Transverse colon (tissue), 4 donors: Measurements from ENCODE around the gene AHCYL1. TPM values are rescaled to one million over a fixed set of nuclear protein-coding genes. Genes with fewer than 3 reads are reported as not detected.

Experiments used
- DNase-seq: peaks from one replicate; pipeline ENCODE4 v3.0.0-alpha.2; 2019
- H3K27ac ChIP-seq, 4 donors: fragments of 200-600 bp; sonication (generic); 2 replicates each; pipeline ENCODE4 v1.5.1; 2016 to 2018; ENCODE audit warnings: inconsistent platforms in 4 of 4
- H3K27me3 ChIP-seq: fragments of 200-600 bp; sonication (generic); 2 replicates; pipeline ENCODE4 v1.5.1; 2017; ENCODE audit warnings: inconsistent platforms
- H3K36me3 ChIP-seq, 4 donors: fragments of 200-600 bp; sonication (generic); 2 replicates each; pipeline ENCODE4 v1.5.1; 2017 to 2019; ENCODE audit warnings: inconsistent platforms in 4 of 4
- H3K4me1 ChIP-seq, 4 donors: fragments of 200-600 bp; sonication (generic); 2 replicates each; pipeline ENCODE4 v1.5.1; 2017 to 2020; ENCODE audit warnings: inconsistent platforms in 4 of 4
- H3K4me3 ChIP-seq, 4 donors: fragments of 200-600 bp; sonication (generic); 1 replicate in 1 of 4; 2 replicates in 3 of 4; pipeline versions ENCODE4 v1.5.1 to v1.6.1; 2017 to 2019; ENCODE audit warnings: inconsistent platforms in 4 of 4
- H3K9me3 ChIP-seq, 2 donors: fragments of 200-600 bp; sonication (generic); 2 replicates each; pipeline ENCODE4 v1.5.1; 2017 to 2019; ENCODE audit warnings: inconsistent platforms in 2 of 2
- EP300 ChIP-seq: sonication (generic); formaldehyde crosslinking; IDR thresholded peaks from one replicate; pipeline ENCODE4 v1.6.1; 2017; ENCODE audit warnings: antibody characterized with exemption, low read depth
- POLR2A ChIP-seq: fragments of 450-650 bp; IDR thresholded peaks from one replicate; pipeline ENCODE4 v1.6.1; 2016; ENCODE audit warnings: antibody characterized with exemption, mild to moderate bottlenecking, moderate library complexity
- POLR2AphosphoS5 ChIP-seq, 3 donors: sonication (generic); formaldehyde crosslinking; IDR thresholded peaks; one replicate each; pipeline ENCODE4 v1.6.1; 2016; ENCODE audit warnings: antibody characterized with exemption in 3 of 3
- WGBS, 2 donors: methylation state at CpG; one replicate each; pipeline ENCODE4 v1.1.5; 2018; ENCODE audit warnings: low coverage in 1 of 2; 5-methylcytosine and 5-hydroxymethylcytosine counted together
- in situ Hi-C, 4 donors: fragments of 200-750 bp; cut with MboI; loops; one replicate each; pipeline versions ENCODE4 v1.15.0 to v1.15.1; 2017; ENCODE audit warnings: low sequenced_read_pairs in 3 of 4, low pct_ligation_motif_present in 1 of 4, low pct_unique_long_range_greater_than_20kb in 1 of 4
- intact Hi-C: fragments of 100-400 bp; cut with DNase I; formaldehyde crosslinking; loops from one replicate; pipeline ENCODE4 v1.15.1; 2023; ENCODE audit warnings: low total_unique reads
- total RNA-seq, 4 donors: library from RNA; depleted of rRNA; stranded (reverse); fragments of >200 nt; gene quantifications; one replicate each; pipeline ENCODE4 v1.1.0, GENCODE V29; 2016
- TF ChIP-seq, protein P1 (sequence below), 5 experiments: fragments of 200-600 bp in 3 of 5; fragments of 450-650 bp in 2 of 5; sonication (generic) in 3 of 5; IDR thresholded peaks; 1 replicate in 2 of 5; 2 replicates in 3 of 5; pipeline ENCODE4 v1.5.1; 2016 to 2017; ENCODE audit warnings: antibody characterized with exemption in 5 of 5, inconsistent platforms in 3 of 5, mild to moderate bottlenecking in 2 of 5, moderate library complexity in 1 of 5

The AHCYL1 gene
- total RNA-seq, 4 donors from 2014 or later: 31.8 to 71.5 (median 51.3) TPM

DNA sequence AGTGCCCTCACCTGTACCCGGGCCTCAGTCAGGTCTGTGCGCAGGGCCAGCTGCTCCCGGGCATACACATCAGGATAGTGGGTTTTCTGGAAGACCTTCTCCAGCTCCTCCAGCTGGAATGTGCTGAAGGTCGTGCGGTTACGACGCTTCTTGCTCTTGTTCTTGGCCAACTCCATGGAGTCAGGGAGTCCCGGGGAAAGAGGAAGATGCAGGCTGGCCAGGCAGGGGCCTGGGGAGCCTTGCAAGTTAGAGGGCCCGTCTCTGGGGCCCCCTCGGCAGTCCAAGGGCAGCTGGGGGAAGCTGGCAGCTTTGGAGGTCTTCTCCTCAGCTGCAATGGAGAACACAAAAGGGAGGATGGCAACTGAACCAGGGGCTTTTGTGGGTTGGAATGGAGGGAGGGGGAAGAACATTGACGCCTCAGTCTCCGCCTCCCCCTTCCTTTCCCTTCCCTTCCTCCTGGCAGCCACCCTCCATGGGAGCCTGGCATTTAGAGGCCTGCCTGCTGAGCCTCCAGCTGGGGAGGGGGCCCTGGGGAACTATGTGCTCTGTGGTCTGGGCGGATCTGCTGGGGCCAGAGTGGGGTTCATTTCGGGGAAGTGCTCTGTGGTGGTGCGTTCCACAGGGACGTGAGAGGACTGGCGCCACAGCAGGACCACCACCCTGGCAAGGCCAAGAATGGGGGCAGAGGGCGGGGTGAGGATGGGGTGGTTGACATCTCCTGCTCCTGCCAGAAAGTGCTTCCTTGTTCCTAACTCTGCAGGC is 80.2 kb downstream of the AHCYL1 start:
- intact Hi-C loops: no loop called here
- H3K9me3 ChIP-seq: no peaks in the 10 kb centered on the region
- no peak overlapping the region for H3K27ac ChIP-seq
- TF ChIP-seq, protein P1, sequence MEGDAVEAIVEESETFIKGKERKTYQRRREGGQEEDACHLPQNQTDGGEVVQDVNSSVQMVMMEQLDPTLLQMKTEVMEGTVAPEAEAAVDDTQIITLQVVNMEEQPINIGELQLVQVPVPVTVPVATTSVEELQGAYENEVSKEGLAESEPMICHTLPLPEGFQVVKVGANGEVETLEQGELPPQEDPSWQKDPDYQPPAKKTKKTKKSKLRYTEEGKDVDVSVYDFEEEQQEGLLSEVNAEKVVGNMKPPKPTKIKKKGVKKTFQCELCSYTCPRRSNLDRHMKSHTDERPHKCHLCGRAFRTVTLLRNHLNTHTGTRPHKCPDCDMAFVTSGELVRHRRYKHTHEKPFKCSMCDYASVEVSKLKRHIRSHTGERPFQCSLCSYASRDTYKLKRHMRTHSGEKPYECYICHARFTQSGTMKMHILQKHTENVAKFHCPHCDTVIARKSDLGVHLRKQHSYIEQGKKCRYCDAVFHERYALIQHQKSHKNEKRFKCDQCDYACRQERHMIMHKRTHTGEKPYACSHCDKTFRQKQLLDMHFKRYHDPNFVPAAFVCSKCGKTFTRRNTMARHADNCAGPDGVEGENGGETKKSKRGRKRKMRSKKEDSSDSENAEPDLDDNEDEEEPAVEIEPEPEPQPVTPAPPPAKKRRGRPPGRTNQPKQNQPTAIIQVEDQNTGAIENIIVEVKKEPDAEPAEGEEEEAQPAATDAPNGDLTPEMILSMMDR (IDR thresholded peaks at IDR 0.05): no peak
- TF ChIP-seq EP300: no peak
- TF ChIP-seq POLR2A: no peak
- H3K36me3 ChIP-seq: no peaks in the 10 kb centered on the region
- peaks cover 11 to 24% (median 14%) of the 10 kb centered on the region in 4 donors for H3K4me1 ChIP-seq
- DNase-seq: no peak
- no peak overlapping the region for H3K4me3 ChIP-seq
- WGBS, 2 donors: 86% methylated on average over 17 of the region's 18 CpGs; no CpG with 5 or more reads in 1 of the 2 donors
- in situ Hi-C loops: no loop called here
- H3K27me3 ChIP-seq: peaks cover 41% of the 10 kb centered on the region

- H3K4me3 ChIP-seq: no peak overlapping the region
- H3K4me1 ChIP-seq: peaks cover 17 to 33% (median 21%) of the 10 kb centered on the region in 4 donors
- H3K27ac ChIP-seq: no peak overlapping the region
- WGBS, 2 donors: 91% methylated on average over 5 of the region's 5 CpGs; no CpG with 5 or more reads in 1 of the 2 donors
- no peak for TF ChIP-seq POLR2A
- no peak for TF ChIP-seq POLR2AphosphoS5 (IDR thresholded peaks at IDR 0.05)
- no peak for TF ChIP-seq EP300
- TF ChIP-seq, protein P1 (IDR thresholded peaks at IDR 0.05): no peak
- no peaks in the 10 kb centered on the region for H3K9me3 ChIP-seq
- in situ Hi-C loops (no loop called here), intact Hi-C loops (no loop called here)
- peaks cover 52% of the 10 kb centered on the region for H3K27me3 ChIP-seq
- no peaks in the 10 kb centered on the region for H3K36me3 ChIP-seq
- no peak for DNase-seq
Observed at GRCh38 chr1:110065841-110066240, 81.3 kb downstream of the AHCYL1 start.

GRCh38 chr1:110067479-110067892 is 82.9 kb downstream of the AHCYL1 start:
- peaks cover 17 to 34% (median 22%) of the 10 kb centered on the region in 4 donors for H3K4me1 ChIP-seq
- peaks cover 68% of the 10 kb centered on the region for H3K27me3 ChIP-seq
- no peak overlapping the region for H3K27ac ChIP-seq
- intact Hi-C loops (no loop called here), in situ Hi-C loops (no loop called here)
- DNase-seq: no peak
- H3K4me3 ChIP-seq: peak overlapping the region in 1 of 4 donors; percentile 6
- no peaks in the 10 kb centered on the region for H3K36me3 ChIP-seq
- 56% methylated on average over 13 of the region's 23 CpGs; no CpG with 5 or more reads in 1 of the 2 donors for WGBS, 2 donors
- no peaks in the 10 kb centered on the region for H3K9me3 ChIP-seq
- TF ChIP-seq POLR2AphosphoS5 (IDR thresholded peaks at IDR 0.05): no peak
- TF ChIP-seq, protein P1 (IDR thresholded peaks at IDR 0.05): no peak
- no peak for TF ChIP-seq POLR2A
- no peak for TF ChIP-seq EP300

DNA sequence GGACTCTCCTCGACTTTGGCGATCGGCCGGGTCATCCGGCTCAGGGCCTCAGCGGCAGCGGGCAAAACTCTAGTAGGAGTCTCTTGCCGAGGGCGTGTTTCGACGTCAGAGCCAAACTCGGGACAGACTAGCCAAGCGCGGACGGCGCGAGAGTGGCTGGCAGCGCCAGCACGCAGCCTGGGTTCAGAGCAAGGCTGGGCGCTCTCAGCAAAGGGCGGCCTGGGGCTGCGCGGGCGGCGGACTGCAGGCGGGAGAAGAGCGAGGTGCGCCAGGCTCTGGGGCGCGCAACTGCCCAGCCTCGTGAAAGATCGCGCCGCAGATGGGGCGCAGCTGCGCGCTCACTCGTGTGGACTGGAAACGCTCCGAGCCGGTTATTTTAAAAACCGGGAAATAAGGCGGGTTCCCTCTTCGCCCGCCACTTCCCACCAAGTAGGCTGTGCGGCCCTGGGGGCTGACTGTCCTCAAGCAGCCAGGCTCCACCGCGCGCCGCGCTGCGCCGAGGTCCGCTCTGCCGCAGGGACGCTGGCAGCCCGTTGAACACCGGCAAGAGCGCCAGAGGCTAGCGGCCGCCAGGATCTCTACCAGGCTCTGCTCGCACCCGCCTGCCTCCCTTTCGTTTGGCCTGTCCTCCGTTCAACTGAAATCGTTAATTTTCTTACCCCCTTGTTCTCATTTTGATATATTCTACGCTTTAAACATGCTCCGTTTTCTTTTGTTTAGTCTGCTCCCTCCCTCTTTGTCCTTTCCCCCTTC is 83.5 kb downstream of the AHCYL1 start:
- in situ Hi-C loops (no loop called here), intact Hi-C loops (no loop called here)
- H3K27ac ChIP-seq: no peak overlapping the region
- peaks cover 74% of the 10 kb centered on the region for H3K27me3 ChIP-seq
- H3K4me1 ChIP-seq: peaks cover 17 to 34% (median 22%) of the 10 kb centered on the region in 4 donors
- H3K4me3 ChIP-seq: peak overlapping the region in 1 of 4 donors; percentile 6
- no peaks in the 10 kb centered on the region for H3K9me3 ChIP-seq
- WGBS, 2 donors: 9 to 14% methylated on average over 22 to 46 of the region's 68 CpGs
- TF ChIP-seq POLR2A (no peak), POLR2AphosphoS5 (IDR thresholded peaks at IDR 0.05) (no peak)
- H3K36me3 ChIP-seq: no peaks in the 10 kb centered on the region
- no peak for DNase-seq
